SK-N-MC (cell line): ENCODE results near the gene ADAMTS17.

Experiments
- EZH2 ChIP-seq: fragments of 200-600 bp; sonication (generic); IDR thresholded peaks from one replicate; pipeline ENCODE4 v1.6.1; 2017; ENCODE audit warnings: antibody characterized with exemption
- FOXP2 ChIP-seq: optimal IDR thresholded peaks from 2 replicates; pipeline ENCODE3; 2011; ENCODE audit warnings: mild to moderate bottlenecking, moderate library complexity; ENCODE audit not compliant: insufficient read depth; ENCODE audit errors: extremely low read length, control extremely low read depth

GRCh38 chr15:100143378-100143777 is 198.4 kb downstream of the ADAMTS17 start:
- TF ChIP-seq FOXP2 (no peak), EZH2 (no peak)
